ENCODE measurements around the gene DOCK11.

GRCh38 chrX:118508635-118509034, 13.0 kb downstream of the DOCK11 start:
- TF ChIP-seq CTCF (IDR thresholded peaks at IDR 0.05; ENCODE audit: poor library complexity) (no peak), EZH2 (IDR thresholded peaks at IDR 0.05; ENCODE audit: borderline replicate concordance) (no peak), EZH2phosphoT487 (IDR thresholded peaks at IDR 0.05; ENCODE audit: low read depth, severe bottlenecking, unreplicated experiment) (no peak)

Data from hepatocyte (in vitro differentiated cells).